DMS 273 treated with DMSO at 0.1 percent for 48 hours (cell line): ENCODE results near the gene KCNQ1.
"Not testable (repeated sequence)": the region's sequence is repeated elsewhere in the genome, so short reads cannot be mapped to it uniquely, and the experiment has no call there.

Experiments
- DNase-seq: peaks from one replicate; lab custom pipeline; 2025; lab: John Stamatoyannopoulos, UW

Gene KCNQ1

DNA sequence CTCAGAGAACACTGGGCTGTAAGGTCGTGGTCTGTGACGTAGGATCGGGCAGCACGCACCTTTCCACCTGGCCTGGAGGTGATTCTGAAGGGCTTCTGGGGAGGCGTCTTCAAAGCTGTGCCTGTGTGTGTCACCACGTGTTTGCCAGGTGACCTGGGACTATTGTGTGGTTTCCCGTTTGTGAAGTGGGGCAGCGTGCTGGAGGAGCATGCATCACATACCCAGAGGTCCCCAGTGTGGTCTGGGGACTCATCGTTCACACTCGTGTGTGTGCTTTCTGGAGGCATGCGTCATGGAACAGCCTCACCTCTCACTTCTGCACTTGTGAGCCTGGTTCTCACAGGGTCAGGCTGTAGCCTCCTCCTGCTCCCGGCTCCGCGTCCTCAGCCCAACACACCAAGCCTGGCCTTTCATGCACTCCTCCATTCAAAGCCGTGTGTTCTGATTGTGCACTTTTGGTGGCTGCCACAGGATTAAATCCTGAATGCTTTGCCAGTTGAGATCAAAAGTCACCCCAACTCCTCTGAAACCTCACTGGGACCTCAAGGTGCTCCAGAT lies 148.7 kb downstream of the KCNQ1 start:
- no peak for DNase-seq

DNA sequence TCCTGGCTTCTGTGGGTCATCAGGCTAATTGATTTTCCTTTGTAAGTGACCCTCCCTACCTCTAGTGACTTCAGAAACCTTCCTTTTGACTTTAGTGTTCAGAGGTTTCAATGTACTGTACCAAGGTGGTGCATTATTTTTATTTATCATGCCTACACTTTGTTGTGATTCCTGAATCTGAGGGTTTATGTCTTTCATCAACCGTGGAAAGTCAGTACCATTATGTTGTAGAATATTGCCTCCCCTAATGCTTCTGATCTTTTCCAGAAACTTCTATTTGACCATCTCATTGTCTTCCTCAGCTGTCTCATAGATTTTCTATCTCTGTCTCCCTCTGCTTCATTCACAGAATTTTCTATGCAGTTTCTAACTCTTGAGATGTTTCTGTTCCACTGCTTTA lies 149.5 kb downstream of the KCNQ1 start:
- DNase-seq: no peak

DNA sequence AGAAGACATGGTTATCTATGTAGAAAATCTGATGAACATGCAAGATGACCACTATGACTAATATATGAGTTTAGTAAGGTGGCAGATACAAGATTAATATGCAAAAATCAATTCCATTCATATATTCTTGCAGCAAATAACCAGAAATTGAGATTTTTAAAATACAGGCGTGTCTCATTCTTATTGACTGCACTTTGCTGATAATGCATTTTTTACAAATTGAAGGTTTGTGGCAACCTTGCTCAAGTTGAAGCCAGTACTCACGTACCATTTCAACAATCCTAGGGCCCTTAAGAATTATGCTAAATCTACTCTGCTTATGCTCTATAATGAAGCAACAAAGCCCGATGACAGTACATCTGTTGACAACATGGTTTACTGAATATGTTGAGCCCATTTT lies 150.4 kb downstream of the KCNQ1 start:
- no peak for DNase-seq

DNA sequence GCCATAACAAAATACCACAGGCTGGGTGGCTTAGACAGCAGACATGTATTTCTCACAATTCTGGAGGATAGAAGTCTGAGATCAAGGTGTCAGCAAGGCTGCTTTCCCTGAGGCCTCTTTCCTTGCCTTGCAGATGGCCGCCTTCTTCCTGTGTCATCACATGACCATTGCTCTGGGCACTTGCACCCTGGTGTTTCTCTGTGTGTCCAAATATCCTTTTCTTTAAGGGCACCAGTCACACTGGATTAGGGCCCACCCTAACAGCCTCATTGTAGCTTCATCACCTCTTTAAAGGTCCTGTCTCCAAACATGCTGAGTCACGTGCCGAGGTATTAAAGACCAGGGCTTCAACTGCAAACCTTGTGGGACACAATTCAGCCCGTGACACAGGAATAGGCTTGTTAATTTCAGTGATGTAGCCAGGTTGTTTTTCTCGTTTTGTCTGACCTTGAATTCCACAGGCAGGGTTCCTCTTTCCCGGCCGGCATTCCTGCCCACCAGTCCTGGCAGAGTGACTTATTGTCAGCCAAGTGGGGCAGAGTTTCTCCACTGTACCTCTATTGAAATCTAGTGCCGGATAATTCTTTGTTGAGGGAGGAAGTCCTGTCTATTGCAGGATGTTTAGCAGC lies 154.9 kb downstream of the KCNQ1 start:
- no peak for DNase-seq

DNA sequence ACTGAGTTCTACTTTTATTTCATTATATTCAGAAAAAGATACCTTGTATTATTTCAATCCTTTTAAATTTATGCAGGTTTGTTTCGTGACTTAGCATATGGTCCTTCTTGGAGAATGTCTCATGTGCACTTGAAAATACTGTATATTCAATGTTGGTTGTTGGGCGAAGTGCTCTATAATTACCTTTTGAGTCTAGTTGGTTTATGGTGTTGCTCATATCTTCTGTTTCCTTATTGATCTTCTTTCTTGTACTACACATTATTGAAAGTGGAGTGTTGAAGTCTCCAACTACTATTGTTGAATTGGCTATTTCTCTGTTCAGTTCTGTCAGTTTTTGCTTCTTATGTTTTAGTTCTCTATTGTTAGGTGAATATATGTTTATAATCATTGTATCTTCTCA lies 164.5 kb downstream of the KCNQ1 start:
- no peak for DNase-seq

DNA sequence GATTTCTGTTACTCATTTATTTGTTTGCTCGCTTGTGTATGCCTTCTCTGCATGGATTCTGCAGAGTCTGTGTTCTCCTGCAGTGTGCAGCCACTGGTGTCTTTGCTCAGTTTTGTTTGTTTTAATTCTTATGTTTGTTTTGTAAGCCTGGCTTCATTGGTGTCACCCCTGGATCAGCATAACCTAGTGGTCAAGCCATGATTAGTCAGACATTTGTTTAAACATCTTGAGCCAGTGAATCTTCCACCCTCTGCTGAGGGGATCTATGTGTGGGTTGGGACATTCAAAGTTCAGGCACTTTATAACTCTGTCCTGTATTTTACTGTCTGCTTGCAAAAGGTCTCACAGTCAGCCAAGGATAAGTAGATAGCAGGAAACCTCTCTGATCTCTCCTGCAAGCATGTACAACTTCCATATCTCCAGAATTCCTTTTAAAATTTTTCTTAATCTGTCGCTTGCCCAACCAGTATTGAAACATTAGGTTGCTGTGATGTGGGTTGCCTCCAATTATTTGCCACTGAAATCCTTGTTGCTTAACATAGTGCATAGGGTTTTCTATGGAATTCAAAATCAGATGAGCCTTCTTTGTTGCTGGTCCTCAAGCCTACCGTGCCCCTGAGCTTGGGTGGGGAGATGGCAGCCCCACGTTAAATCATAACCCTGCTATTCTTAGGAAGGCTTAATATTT lies 168.2 kb downstream of the KCNQ1 start:
- DNase-seq: no peak

DNA sequence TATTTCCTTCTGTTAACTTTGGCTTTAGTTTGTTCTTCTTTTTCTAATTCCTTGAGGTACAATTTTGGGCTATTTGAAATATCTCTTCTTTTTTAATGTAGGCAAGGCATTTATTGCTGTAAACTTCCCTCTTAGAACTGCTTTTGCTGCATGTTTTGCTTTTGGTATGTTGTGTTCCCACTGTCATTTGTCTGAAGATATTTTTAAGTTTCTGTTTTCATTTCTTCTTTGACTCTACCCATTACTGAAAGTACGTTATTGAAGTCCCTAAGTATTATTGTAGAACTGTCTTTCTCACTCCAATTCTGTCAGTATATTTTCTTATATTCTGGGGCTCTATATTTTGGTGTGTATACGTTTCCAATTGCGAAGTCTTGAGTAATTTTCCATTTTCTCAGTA lies 177.1 kb downstream of the KCNQ1 start:
- DNase-seq: no peak

DNA sequence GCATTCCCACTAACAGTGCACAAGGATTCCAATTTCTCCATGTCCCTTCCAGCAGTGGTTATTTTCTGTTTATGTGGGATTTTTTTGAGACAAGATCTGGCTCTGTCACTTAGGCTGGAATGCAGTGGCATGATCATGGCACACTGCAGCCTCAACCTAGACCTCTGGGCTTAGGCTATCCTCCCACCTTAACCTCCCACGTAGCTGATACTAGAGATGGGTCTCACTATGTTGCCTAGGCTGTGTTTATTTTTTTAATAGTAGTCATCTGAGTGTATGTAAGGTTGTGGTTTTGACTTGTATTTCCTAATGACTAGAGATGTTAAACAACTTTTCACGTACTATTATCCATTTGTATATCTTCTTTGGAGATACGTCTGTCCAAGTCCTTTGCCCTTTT lies 180.4 kb downstream of the KCNQ1 start:
- DNase-seq: no peak

DNA sequence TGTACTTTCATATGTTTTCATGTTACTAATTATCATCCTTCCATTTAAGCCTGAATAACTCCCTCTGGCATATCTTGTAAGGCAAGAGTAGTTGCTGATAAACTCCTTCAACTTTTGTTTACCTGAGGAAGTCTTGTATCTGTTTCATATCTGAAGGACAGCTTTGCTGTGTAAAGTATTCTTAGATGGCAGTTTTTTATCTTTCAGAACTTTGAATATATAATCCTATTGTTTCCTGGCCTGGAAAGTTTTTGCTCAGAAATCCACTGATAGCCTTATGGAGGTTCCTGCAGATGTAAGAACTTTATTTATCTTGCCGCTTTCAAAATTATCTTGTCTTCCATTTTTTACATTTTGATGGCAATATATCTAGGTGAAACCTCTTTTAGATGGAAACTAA lies 185.9 kb downstream of the KCNQ1 start:
- DNase-seq: no peak

DNA sequence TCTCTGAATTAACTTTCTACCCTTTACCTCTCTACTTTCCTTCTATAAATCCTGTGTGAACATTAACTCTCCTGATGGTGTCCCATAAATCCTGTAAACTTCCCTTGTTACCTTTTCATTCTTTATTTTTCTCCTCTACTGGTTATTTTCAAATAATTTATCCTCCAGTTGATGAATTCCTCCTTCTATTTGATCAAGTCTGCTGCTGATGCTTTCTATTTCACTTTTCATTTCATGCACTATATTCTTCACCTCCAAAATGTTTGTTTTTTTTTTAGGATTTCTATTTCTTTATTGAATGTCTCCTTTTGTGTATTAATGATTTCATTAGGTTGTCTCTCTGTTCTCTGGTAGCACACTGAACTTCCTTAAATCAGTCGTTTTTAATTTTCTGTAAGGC lies 186.4 kb downstream of the KCNQ1 start:
- DNase-seq: no peak

DNA sequence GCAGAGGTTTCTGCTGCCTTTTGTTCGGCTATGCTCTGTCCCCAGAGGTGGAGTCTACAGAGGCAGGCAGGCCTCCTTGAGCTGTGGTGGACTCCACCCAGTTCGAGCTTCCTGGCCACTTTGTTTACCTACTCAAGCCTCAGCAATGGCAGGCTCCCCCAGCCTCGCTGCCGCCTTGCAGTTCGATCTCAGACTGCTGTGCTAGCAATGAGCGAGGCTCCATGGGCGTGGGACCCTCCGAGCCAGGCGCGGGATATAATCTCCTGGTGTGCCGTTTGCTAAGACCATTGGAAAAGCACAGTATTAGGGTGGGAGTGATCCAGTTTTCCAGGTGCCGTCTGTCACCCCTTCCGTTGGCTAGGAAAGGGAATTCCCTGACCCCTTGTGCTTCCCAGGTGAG lies 195.0 kb downstream of the KCNQ1 start:
- DNase-seq: not testable (repeated sequence)

DNA sequence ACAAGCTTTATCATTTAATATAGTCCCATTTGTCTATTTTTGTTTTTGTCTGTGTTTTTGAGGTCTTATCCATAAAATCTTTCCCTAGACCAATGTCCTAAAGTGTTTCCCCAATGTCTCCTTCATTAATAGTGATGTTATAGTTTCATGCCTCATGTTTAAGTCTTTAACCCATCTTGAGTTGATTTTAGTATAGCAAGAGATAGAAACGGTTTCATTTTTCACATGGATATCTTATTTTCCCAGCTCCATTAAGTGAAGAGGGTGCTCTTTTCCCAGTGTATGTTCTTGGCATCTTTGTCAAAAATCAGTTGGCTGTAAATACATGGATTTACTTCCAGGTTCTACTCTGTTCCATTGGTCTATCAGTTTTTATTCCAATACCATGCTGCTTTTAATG lies 196.8 kb downstream of the KCNQ1 start:
- no peak for DNase-seq

DNA sequence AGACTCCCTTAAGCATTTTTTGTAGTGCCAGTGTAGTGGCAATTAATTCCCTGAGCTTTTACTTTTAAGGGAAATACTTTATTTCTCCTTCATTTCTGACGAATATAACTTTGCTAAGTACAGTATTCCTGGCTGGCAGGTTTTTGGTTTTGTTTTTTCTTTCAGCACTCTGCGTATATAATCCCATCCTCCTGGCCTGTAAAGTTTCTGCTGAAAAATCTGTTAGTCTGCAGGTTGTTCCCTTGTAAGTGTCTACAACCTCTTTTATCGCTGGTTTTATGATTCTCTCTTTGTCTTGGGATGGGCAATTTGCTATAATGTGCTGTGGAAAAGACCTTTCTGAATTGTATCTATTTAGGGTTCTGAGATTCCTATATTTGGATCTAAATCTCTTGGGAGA lies 198.9 kb downstream of the KCNQ1 start:
- no peak for DNase-seq

DNA sequence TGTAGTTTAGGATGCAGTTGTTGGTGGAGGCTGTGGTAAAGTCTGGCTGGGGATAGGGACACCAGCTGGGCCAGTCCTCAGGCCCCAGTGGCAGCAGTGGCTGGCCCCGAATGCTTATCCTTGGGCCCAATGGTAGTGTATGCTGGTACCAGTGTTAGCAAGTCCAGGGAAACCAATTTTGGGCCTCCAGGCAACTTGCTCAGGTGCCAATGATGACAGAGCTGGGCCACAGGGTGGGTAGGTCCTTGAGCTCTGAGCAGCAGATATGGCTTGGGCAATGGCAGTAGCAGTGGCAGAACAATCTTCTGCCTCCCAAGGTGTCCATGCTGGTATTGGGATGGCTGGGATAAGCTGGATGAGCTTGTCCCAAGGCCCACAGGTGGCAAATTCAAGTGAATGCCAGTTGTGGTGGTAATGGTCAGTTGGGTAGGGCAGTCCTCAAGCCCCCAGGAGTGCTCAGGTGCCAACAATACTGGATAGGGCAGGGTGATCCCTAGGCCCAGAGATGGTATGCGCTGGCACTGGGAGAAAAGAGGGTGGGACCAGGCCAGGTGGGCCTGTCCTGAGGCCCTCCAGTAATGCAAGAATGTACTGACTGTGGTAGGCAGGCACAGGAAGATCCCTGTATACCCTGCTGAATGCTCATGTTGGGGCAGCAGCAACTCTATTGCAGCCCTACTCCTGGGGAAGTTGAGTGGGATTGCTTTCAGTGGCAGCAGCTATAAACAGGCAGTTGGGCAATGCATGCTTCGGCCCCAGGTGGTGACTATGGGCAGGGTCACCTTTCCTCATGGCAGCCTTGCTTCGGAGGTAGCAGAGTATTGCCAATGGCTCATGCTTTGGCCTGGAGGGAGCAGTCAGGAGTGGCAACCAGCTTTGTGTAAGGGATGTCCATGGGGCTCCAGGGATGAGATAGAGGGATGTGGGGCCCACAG lies 200.3 kb downstream of the KCNQ1 start:
- DNase-seq: no peak

DNA sequence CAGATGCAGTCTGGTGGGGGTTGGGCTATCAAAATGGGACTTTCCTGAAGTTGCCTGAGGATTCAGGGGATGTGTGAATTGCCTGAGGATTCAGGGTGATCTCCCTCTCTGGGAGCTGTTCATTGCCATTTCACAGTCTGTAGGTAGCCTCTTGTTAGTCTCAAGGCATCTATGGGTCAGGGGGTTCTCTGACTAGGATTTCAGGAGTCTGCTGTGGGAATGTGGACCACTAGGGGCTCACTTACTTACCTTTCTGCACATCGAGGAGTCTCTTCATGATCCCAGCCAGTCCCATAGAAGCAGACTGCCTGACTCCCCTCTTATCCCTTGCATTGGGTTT lies 200.9 kb downstream of the KCNQ1 start:
- no peak for DNase-seq

DNA sequence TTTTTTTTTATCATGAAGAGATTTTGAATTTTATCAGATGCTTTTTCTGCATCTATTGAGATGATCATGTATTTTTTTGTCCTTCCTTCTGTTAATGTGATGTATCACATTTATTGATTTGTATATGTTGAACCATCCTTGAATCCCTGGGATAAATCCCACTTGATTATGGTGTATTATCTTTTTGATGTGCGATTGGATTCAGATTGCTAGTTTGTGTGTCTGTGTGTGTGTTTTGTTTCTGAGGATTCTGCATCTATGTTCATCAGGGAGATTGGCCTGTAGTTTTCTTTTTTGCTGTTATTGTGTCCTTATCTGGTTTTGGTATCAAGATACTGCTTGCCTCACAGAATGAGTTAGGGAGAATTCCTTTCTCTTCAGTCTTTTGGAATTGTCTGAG lies 202.4 kb downstream of the KCNQ1 start:
- no peak for DNase-seq

DNA sequence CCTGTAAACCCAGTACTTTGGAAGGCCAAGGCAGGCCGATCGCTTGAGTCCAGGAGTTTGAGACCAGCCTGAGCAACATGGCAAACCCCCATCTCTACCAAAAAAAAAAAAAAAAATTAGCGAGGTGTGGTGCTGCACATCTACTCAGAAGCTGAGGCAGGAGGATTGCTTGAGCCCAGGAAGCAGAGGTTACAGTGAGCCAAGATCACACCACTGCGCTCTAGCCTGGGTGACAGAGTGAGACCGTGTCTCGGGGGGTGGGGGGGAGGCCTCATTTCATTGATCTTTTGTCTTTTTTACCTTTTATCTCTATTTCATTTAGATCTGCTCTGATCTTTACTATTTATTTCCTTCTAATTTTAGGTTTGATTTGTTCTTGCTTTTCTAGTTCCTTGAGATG lies 203.1 kb downstream of the KCNQ1 start:
- DNase-seq: no peak

DNA sequence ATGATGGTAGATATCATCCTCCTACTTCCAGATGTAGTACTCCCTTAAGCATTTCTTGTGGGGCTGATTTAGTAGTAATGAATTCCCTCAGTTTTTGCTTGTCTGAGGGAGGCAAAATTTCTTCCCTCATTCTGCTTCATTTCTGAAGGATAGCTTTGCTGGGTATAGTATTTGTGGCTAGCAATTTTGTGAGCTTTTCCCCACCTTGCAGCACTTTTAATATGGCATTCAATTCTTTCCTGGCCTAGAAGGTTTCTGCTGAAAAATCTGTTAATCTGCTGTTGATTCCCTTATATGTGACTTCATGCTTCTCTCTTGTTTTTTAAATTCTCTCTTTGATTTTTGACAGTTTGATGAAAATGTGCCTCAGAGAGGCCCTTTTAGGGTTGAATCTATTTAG lies 204.6 kb downstream of the KCNQ1 start:
- DNase-seq: no peak

DNA sequence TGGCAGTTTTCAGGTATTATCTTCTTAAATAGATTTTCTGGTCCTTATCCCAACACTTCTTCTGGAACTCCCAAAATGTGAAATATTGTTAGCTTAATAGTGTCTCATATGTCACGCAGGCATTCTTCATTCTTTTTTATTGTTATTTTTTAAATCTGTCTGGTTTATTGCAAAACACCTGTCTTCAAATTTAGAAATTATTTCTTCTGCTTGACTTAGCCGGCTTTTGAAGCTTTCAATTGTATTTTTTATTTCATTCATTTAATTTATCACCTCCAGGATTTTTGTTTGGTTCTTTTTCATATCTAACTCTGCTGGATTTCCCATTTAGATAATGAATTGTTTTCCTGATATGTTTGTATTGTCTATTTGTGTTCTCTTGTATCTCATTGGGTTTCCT lies 205.0 kb downstream of the KCNQ1 start:
- no peak for DNase-seq

DNA sequence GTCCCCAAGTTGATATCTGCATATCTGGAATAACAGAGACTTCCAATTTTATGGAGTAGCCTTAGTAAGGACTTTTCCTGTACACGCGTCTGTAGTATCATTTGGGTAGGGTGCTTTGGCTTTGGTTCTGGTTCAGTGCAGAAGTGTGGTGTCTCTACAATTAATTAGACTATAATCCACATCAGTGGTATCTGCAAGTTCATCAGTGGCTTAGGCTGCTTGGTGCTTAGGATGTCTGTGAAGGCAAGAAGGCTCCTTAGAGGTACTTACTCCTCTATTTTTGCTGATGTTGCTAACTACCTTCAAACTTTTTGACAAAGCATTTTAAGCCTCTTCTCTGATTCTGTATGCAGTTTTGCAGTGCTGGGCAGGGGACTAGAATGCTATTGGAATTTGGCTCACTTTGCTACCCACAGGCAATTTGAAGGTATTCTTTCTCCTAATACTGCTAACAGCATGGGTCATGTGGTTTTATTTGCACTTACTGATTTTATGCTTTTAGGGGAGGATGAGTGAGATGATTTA lies 205.6 kb downstream of the KCNQ1 start:
- DNase-seq: no peak

DNA sequence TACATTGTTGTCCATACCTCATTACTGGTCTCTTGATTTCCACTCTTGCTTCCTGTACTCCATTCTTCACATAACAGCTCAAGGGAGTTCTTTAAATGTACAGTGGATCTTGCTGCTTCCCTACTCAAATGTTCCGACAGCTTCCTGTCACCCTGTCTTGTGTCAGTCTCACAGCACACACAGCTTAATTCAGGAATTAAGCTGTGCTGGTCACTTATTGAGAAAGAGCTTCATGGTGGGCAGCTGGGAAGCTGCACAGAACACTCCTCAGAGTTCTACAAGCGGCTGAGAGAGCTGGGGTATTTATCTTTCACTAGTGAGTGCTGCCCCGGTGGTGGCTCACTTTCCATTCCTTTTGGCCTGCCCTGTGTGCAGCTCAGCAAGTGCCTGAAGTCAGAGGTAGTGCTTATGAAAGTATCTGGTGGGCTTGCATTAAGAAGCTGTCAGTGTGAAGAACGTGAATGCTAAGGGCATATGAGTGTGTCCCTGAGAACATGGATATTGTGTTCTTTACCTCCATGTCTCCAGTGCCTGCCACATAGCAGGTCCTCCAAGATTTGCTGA lies 206.3 kb downstream of the KCNQ1 start:
- no peak for DNase-seq

DNA sequence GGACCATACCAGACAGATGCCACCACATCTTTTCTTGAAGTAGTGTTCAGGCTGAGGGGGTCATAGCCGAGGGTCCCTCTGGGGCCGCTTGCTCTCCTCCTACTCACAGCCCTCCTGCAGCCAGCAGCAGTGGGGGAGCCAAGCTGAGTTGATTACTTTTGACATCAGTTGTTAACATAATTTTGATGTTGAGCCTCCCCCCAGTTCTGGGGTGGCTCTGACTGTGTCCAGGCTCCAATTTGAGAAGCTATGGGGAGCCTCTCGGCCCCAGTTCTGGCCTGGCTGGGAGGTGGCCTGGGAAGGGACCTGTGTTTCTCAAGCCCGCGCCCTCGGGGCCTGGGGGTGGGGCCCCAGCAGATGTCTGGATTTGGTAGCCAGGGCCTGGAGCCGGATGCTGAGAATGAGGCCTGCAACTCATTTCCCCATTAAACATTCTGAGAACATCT lies 207.0 kb downstream of the KCNQ1 start:
- no peak for DNase-seq
